H1 (cell line): Measurements from ENCODE around the gene BROX. TPM values are rescaled to one million over a fixed set of nuclear protein-coding genes. Genes with fewer than 3 reads are reported as not detected.

Experiments
- BRCA1 ChIP-seq: IDR thresholded peaks from 2 replicates; pipeline ENCODE4 v1.6.1; 2012; ENCODE audit warnings: low read depth, low read length, improper control_type of control experiment
- CBX8 ChIP-seq: fragments of 300-800, 300-1000 bp; sonication (generic); IDR thresholded peaks from 2 replicates; pipeline ENCODE4 v1.7.1; 2016; ENCODE audit warnings: low read depth, low read length, borderline replicate concordance
- CHD1 ChIP-seq: IDR thresholded peaks from 2 replicates; pipeline ENCODE4 v1.6.1; 2012; ENCODE audit warnings: low read depth, low read length, improper control_type of control experiment
- CHD7 ChIP-seq: fragments of 300-600 bp; sonication (generic); IDR thresholded peaks from 2 replicates; pipeline ENCODE4 v1.7.1; 2012; ENCODE audit warnings: low read length, moderate library complexity, mild to moderate bottlenecking, inconsistent platforms; ENCODE audit not compliant: insufficient replicate concordance
- NRF1 ChIP-seq: IDR thresholded peaks from 2 replicates; pipeline ENCODE4 v1.6.1; 2011; ENCODE audit warnings: mild to moderate bottlenecking, low read depth, low read length, improper control_type of control experiment
- polyA plus RNA-seq, 7 experiments: library from polyadenylated mRNA; depleted of rRNA in 3 of 7; stranded (reverse) in 5 of 7; unstranded in 2 of 7; fragments of >200 nt in 5 of 7; fragments of 200-250 nt in 2 of 7; gene quantifications; 1 replicate in 5 of 7; 2 replicates in 1 of 7; 4 replicates in 1 of 7; pipeline versions ENCODE4 v1.2.1 to v1.2.3, GENCODE V29; 2011 to 2013; ENCODE audit warnings: missing spikeins in 2 of 7, mixed read lengths in 2 of 7
- total RNA-seq: library from RNA; stranded (reverse); fragmentation: NEBNext Ultra II Directional; extraction: Animal tissue kit (Norgen Biotek cat#: 25700); gene quantifications from 2 replicates; pipeline ENCODE4 v1.2.1, GENCODE V29; 2021

The BROX gene
- total and polyA plus RNA-seq, 2 of the 8 experiments (the other 6 are each of a cell fraction or from before 2014, with no cell fraction given), result 3.8 to 26.7 TPM

DNA sequence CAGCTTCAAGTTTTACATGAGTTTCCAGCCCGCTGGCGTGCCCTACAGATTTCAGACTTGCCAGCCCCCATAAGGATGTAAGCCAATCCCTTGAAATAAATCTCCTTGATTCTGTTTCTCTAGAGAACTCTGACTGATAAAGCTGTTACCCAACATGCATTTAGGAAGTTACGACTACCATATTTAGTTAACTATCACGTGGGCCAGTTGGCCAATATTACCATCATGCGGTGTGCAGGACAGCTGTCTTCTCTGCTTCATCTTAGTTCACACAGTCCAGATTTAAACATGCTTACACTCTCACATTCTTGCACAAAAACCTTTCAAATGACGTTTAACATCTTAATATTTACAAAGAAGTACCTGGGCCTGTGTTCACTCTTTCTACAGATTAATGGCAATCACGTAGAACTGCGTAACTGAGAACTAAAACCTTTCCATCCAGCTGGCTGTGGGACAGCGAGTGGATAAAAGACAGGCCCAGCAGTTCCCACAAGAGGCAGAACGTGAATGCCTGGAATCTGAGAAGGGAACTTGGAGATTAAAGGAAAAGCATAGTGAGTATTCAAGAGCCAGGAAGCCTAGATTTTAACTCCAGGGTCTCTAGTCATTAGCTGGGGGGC lies 45.4 kb downstream of the BROX start (continued):
- TF ChIP-seq NRF1 (no peak), CBX8 (no peak), CHD7 (no peak), BRCA1 (no peak), CHD1 (no peak)
